Epidermal melanocyte (primary cell): Measurements from ENCODE around the gene RIMS3.
"Not testable (repeated sequence)": the region's sequence is repeated elsewhere in the genome, so short reads cannot be mapped to it uniquely, and the experiment has no call there.

Experiments
- DNase-seq: peaks from one replicate; pipeline ENCODE4 v3.0.0; 2011; ENCODE audit warnings: low spot score; ENCODE audit not compliant: insufficient read length

RIMS3 gene

DNA sequence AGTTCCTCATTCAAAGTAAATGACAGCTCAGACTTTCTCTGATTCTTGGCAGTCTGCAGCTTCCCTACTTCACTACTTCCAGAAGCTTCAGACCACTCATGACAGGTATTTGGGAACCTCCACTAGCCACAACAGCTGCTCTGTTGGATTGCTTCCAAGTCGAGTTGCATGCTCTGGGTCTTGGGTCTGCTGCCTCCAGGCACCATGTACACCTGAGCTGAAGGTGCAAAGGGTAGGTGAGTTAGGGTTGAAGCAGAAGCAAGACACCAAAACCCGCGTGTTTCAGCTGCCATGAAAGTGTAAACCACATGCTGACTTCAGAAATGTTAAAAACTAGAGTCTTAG is 71.3 kb downstream of the RIMS3 start:
- no peak for DNase-seq

- DNase-seq, result no peak
Measured at GRCh38 chr1:40593449-40594186, 71.9 kb downstream of the RIMS3 start.

DNA sequence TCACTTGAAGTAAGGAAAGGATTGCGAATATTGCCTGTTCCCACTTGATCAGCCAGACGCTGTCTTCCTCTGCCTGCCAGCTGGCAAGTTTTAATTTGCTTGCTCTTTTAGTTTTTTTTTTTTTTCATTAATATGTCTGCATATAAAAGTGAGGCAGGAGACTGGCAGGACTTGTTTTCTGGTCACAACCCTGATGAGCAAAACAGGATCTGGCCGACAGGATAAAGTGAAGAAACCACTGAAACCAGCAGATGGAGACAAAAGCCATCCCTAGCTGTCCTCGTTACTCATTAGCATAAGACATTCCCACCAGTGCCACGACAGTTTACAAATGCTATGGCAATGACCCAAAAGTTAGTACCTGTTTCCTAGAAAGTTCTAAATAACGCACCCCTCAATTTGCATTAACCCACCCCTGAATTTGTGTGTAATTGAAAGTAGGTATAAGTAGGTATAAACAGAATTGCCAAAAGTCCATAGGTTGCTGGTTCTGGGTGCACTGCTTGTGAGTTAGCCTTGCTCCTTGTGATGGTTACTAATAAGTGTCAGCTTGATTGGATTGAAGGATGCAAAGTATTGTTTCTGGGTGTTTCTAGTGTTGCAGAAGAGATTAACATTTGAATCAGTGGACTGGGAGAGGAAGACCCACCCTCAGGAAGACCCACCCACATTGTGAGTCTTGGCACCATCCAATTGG is 73.2 kb downstream of the RIMS3 start:
- DNase-seq, result no peak

- DNase-seq, result no peak
Measured at GRCh38 chr1:40588586-40588985, 76.9 kb downstream of the RIMS3 start.

DNA sequence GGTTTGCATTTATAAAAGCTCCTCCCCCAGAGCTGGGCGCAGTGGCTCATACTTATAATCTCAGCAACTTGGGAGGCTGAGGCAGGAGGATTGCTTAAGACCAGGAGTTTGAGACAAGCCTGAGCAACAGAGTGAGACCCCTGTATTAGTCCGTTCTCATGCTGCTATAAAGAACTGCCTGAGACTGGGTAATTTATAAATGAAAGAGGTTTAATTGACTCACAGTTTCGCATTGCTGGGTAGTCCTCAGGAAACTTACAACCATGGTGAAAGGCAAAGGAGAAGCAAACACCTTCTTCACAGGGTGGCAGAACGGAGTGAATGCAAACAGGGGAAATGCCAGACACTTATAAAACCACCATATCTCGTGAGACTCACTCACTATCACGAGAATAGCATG is 81.5 kb downstream of the RIMS3 start:
- DNase-seq, result no peak

GRCh38 chr1:40582116-40582515 is 83.4 kb downstream of the RIMS3 start:
- no peak for DNase-seq

GRCh38 chr1:40575336-40575735 is 90.1 kb downstream of the RIMS3 start:
- DNase-seq, result no peak

- not testable (repeated sequence) for DNase-seq
Measured at GRCh38 chr1:40574805-40575204, 90.7 kb downstream of the RIMS3 start.
